GM08714 (cell line): ENCODE measurements around the gene RTEL1.
"Not testable (repeated sequence)": the region's sequence is repeated elsewhere in the genome, so short reads cannot be mapped to it uniquely, and the experiment has no call there.

ENCODE experiments used
- H3K4me3 ChIP-seq: fragments of 200-500 bp; sonication (Bioruptor generic); 2 replicates; pipeline ENCODE4 v1.5.1; 2014; ENCODE audit warnings: mild to moderate bottlenecking, low read length, inconsistent platforms
- ZNF274 ChIP-seq: IDR thresholded peaks from 2 replicates; pipeline ENCODE4 v1.6.1; 2012; ENCODE audit warnings: mild to moderate bottlenecking, low read depth, low read length

Gene RTEL1

DNA sequence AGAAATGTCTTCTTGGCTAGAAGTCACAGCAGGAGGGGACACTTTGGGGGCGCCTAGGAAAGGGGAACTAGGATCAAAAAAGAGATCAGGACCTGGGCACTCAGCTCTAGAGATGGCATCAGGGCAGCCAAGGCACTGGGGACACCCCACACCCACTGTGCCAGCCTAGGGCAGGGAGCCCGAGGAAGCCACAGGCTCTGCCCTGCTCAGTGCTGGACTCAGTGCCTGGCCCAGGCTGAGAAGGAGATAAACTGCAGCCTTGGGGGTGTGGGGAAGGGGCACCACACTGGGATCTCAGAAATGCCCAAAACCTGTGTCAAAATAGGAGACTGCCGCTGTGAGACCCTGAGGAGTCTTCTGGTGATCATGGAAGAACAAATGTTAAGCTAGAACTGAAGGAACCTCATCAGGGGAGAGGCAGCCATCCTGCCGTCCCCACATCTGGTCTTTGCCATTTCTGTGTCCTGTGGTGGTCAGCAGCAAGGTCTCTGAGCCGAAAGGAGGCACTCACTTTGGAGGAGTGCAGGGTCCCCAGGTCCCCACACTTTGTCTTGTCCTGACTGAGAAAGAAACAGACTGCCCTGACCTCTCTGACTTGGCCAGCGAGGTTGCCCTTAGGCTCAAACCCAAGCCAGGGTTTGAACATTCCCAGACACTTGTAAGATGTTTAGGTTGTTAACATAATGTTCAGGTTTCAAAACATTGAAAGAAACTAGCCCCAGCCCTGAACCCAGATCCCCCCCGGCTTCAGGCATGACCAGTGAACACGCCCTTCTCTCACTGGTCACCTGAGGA, 47.3 kb downstream of the RTEL1 start:
- no peak overlapping the region for H3K4me3 ChIP-seq
- TF ChIP-seq ZNF274, result no peak

DNA sequence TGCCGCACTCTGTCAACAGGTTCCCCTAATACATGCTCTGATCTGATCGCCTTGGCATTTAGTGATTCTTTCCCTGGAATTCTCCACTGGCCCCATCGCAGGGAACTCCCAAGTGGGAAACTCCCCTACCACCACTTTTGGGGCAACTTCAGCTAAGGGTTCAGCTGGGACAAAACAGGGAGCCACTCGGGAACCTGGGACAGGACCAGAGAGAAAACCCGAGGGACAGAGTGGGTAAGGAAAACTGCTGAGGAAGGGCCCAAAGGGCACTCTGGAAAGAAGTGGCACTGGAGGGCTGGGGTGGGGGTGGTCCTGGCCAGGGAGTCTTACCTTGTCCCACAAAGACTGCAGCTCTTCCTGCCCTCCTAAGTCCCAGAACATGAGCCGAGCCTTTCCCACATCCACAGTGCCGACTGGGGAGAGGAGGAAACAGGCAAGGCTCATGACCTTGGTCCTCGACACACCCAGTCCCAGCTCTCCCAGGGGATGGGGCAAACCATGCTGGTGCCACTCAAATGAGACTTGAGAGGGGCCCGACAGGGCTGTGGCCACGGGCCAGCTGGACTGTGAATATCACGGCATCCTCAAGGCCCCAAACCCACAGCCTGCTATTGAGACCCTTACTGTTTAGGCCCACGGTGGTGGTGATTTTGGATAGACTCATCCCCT, 48.0 kb downstream of the RTEL1 start:
- peak overlapping the region; percentile 92; the same call in 1 of the 2 replicates for H3K4me3 ChIP-seq
- TF ChIP-seq ZNF274, result no peak

DNA sequence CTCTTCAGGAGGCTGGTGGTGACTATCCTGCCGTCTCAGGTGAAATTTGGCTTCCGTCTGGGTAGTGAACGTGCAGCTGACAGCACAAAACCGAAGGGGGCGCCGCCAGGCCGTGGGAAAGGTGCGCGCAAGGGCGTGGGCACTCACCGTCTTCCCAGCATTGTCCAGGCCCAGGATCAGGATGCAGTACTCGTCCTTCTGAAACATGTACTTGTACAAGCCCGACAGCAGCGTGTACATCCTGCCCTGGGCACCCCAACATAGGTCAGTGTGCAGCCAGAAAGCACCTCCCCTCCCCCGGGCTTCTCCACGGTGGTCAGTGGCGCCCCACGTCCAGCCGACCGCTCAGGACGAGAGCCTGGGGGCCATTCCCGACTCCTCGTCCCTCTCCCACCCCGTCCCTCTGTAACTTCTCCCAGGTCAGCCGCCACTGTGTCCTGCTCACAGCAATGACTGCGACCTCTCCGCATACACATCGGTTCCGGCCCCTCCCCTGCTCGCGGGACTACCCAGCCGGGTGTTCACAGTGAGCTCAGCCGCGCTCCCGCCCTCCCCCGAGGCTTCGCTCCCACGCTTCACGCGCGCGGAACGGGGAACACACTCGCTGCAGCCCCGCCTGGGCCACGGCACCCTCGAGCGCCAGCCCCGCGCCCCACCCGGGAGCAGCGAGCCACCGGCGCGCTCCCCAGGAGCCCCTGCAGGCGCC, 48.9 kb downstream of the RTEL1 start:
- peak overlapping the region; percentile 92 for H3K4me3 ChIP-seq
- no peak for TF ChIP-seq ZNF274

DNA sequence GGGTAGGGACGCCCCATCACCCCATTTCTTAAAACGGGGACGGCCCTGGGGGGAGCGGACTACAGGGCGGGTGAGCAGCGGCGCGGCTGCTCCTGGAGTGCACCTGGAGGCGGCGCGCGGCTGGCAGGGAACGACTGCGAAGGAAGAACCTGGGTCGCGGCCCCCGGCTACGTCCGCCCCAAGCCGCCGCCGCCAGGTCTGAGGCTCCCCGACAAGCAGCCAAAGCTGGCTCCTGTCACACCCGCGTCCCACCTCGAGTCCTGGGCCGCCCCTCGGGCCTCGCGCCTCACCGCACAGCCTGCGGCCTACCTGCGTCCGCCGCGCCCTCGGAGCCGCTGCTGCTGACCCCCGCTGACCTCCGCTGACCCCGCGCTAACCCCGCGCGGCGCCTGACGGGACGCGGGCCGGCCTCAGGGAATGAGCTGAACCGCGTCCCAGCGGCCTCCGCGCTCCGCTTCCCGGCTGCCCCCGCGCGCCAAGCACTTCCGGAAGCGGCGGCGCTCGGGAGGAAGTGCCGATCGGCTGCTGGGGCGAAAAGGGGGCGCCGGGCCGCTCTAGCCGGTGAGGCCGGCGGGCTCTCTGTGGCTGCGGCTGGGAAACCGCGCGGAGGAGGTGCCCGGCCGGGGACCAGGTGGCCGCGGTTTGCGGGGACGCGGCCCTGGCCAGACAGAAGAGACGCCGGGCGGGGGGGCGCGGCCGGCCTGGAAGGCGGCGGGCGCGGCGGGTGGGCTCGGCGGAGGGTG, 49.6 kb downstream of the RTEL1 start, which contains the start of the genes ARFRP1 and ZGPAT:
TSS of gene ARFRP1 (minus strand) at position 419 of the 743 bp plus-strand sequence. CDS start 885 bp downstream, outside the sequence.
TSS of gene ZGPAT (plus strand) at position 482 of the 743 bp plus-strand sequence. CDS start 542 bp downstream, outside the sequence.
- no peak for TF ChIP-seq ZNF274
- H3K4me3 ChIP-seq, result peak within 1 kb of the TSS; percentile 92

DNA sequence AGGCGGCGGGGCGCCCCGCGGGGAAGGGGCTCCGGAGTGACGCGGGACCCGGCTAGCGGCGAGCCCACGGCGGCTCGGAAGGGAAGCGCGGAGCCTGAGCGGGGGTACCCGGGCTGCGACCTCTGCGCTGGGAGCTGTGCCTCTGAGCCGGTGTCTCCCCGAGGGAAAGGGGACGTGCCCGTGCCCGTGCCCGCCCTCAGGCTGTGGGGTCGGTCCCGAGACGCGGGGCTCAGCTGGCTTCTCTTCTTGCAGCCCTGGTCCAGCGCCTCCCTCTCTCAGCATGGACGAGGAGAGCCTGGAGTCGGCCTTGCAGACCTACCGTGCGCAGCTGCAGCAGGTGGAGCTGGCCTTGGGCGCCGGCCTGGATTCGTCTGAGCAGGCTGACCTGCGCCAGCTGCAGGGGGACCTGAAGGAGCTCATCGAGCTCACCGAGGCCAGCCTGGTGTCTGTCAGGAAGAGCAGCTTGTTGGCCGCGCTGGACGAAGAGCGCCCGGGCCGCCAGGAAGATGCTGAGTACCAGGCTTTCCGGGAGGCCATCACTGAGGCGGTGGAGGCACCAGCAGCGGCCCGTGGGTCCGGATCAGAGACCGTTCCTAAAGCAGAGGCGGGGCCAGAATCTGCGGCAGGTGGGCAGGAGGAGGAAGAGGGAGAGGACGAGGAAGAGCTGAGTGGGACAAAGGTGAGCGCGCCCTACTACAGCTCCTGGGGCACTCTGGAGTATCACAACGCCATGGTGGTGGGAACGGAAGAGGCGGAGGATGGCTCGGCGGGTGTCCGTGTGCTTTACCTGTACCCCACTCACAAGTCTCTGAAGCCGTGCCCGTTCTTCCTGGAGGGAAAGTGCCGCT, 50.4 kb downstream of the RTEL1 start:
- peak overlapping the region; percentile 92 for H3K4me3 ChIP-seq
- TF ChIP-seq ZNF274, result no peak

DNA sequence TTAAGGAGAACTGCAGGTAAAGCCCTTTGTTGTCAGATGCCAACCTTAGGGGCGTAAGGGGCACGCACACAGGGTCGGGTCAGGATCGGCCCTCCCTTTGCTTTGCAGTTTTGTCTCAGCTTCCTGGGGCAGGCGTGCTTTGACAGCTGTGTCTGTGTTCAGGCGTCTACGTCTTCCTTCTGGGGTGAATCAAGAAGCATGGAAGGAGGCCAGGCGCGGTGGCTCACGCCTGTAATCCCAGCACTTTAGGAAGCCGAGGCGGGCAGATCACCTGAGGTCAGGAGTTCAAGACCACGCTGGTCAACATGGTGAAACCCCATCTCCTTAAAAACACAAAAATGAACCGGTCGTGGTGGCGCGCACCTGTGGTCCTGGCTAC, 51.0 kb downstream of the RTEL1 start:
- peak overlapping the region; percentile 92; the same call in 1 of the 2 replicates for H3K4me3 ChIP-seq
- no peak for TF ChIP-seq ZNF274

DNA sequence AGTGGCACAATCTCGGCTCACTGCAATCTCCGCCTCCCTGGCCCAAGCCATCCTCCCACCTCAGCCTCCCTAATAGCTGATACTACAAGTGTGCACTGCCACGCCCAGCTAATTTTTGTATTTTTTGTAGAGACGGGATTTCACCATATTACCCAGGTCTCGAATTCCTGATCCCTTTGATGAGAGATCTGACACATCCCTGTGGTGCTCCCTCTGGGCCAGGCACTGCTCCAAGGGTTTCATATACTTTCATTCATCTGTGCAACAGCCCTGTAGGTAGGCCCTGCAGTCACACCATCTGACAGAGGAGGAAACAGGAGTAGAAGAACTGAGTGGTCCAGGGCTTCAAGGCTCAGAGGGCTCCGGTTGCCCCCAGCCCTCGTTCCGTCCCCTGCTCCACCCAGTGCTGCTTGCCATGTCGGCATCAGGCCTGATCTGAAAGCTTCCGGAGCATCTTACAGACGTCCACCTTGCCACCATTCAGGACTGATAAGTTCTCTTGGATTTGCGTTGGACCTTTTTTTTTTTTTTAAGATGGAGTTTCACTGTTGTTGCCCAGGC, 53.1 kb downstream of the RTEL1 start:
- H3K4me3 ChIP-seq, result no peak overlapping the region
- no peak for TF ChIP-seq ZNF274

DNA sequence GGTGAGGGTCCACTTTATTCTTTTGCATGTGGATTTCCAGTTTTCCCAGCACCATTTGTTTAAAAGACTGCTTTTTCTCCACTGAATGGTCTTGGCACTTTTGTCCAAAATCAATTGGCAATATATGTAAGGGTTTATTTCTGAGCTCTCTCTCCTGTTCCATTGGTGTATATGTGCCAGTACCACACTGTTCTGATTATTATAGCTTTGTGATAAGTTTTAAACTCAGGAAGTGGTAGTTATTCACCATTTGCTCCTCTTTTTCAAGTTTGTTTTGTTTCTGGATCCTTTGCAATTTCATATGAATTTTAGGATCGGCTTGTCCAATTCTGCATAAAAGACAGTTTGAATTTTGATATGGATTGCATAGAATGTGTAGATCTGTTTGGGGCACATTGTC, 54.1 kb downstream of the RTEL1 start:
- no peak overlapping the region for H3K4me3 ChIP-seq
- TF ChIP-seq ZNF274, result no peak

DNA sequence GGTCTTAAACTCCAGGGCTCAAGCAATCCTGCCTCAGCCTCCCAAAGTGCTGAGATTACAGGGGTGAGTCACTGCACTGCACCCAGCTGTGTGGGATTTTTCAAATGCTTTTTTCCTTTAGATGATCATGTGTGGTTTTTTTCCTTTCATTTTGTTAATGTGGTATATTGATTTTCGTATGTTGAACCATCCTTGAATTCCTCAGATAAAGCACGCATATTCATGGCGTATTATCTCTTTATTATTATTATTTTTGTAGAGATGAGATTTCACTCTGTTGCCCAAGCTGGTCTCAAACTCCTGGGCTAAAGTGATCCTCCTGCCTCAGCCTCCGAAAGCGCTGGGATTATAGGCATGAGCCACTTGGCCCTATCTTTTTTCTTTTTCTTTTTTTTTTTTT, 56.7 kb downstream of the RTEL1 start:
- no peak overlapping the region for H3K4me3 ChIP-seq

DNA sequence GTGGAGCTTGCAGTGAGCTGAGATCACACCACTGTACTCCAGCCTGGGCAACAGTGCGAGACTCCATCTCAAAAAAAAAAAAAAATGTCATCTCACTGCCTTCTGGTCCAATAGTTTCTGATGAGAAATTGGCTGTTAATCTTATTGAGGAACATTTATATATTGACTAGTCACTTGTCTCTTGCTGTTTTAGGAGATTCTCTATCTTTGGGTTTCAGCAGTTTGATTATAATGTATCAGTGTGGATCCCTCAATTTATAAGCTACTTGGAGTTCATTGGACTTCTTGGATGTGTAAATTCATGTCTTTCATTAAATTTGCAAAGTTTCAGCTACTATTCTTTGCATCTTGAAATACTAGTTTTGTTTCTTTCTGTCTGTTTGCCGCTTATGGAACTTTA, 60.9 kb downstream of the RTEL1 start:
- no peak overlapping the region for H3K4me3 ChIP-seq
- no peak for TF ChIP-seq ZNF274

More for the DNA sequence above, 56.7 kb downstream of the RTEL1 start:
- no peak for TF ChIP-seq ZNF274

DNA sequence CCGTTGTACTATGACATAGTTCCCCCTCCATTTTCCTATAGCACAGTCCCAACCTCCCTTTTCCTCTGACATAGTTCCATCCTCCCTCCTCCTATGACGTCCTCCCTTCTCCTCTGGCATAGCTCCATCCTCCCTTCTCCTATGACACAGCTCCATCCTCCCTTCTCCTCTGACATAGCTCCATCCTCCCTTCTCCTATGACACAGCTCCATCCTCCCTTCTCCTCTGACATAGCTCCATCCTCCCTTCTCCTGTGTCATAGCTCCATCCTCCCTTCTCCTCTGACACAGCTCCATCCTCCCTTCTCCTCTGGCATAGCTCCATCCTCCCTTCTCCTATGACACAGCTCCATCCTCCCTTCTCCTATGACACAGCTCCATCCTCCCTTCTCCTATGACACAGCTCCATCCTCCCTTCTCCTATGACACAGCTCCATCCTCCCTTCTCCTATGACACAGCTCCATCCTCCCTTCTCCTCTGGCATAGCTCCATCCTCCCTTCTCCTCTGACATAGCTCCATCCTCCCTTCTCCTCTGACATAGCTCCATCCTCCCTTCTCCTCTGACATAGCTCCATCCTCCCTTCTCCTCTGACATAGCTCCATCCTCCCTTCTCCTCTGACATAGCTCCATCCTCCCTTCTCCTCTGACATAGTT, 65.0 kb downstream of the RTEL1 start:
- H3K4me3 ChIP-seq, result not testable (repeated sequence)

DNA sequence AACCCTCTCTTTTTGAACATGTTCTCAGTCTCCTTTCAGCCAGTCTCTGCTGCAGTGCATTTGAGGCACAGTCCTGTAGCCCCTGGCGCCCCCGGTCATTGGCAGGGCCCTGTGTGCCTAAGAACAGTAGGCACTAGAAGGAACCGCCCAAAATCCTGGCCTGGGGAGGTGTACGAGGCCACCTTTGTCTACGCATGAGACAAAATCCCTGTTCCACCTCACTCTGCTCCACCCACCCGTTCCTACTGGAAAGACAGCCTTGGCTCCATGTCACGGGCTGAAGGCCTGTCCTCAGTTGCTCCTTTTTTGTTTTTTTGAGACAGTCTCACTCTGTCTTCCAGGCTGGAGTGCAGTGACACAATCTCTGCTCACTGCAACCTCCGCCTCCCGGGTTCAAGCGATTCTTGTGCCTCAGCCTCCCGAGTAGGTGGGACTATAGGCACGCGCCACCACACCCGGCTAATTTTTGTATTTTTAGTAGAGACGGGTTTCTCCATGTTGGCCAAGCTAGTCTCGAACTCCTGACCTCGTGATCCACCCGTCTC, 72.1 kb downstream of the RTEL1 start:
- H3K4me3 ChIP-seq, result not testable (repeated sequence)

DNA sequence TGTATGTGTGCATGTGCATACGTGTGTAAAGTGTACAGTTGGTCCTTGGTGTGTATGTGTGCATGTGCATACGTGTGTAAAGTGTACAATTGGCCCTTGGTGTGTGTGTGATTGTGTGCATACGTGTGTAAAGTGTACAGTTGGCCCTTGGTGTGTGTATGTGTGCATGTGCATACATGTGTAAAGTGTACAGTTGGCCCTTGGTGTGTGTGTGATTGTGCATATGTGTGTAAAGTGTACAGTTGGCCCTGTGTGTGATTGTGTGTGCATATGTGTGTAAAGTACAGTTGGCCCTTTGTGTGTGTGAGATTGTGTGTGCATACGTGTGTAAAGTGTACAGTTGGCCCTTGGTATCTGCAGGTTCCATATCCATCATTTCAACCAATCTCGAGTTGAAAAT, 73.3 kb downstream of the RTEL1 start:
- no peak overlapping the region; the same call in 1 of the 2 replicates for H3K4me3 ChIP-seq
- no peak for TF ChIP-seq ZNF274
